ENCODE measurements around the gene DMRT3.
A peak's percentile ranks its signal among the peaks of the same experiment; 100 is the strongest.

DMRT3 gene

GRCh38 chr9:976258-976942 is at the start of gene DMRT3:
DMRT3 (plus strand) TSS chr9:976655; CDS start chr9:977002, 347 bp downstream.
- no peak for DNase-seq
- in situ Hi-C loops (cut with MboI; ENCODE audit: low pct_unique_long_range_greater_than_20kb, low sequenced_read_pairs) = no loop called here

DNA sequence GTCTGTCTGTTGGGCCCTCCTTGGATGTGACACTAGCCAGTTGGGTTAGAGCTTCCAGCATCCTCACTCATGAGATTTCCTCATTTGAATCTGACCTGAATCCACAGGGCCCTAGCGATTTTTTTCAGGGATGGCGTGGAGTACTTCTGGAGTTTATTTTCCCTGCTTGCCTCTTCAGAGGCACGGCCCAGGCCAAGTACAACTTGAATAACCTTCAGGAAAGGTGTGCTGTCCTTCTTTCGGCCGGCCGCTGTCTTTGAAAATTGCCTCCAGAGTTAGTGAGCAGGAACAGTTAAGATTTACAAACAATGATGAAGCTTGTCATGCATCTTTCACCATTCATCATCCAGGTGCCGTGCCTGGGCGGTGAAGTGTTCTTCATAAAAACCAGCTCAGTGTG is 49.5 kb upstream of the DMRT3 start:
- no peak for DNase-seq
- in situ Hi-C loops (cut with MboI; ENCODE audit: low pct_unique_long_range_greater_than_20kb, low sequenced_read_pairs) = no loop called here

DNA sequence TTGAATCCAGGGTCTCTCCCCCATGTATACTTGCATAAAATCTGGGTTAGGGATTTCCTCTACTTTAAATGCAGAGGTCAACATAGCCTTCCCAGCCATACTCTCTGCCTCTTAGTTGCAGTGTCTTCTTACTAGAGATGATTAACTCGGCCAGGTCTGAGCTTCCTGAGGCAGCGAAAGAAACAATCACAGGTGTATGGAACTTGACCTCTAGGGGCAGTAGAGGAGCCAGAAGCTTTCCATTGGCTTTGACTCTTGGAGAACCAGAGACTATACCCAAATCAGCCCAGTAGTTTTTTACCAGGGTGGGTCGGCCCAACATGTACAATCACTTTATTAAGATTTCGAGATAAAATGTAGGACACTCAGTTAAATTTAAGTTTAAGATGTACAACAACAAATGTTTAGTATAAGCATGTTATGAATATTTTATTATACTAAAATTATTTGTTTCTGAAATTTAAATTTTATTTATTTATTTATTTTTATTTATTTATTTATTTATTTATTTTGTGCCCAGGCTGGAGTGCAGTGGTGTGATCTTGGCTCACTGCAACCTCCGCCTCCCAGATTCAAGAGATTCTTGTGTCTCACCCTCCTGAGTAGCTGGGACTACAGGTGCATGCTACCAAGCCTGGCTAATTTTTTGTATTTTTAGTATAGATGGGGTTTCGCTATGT is 48.0 kb upstream of the DMRT3 start:
- in situ Hi-C loops (cut with MboI; ENCODE audit: low pct_unique_long_range_greater_than_20kb, low sequenced_read_pairs) = no loop called here
- peak; percentile 8 for DNase-seq

- in situ Hi-C loops (cut with MboI; ENCODE audit: low pct_unique_long_range_greater_than_20kb, low sequenced_read_pairs) = no loop called here
These were observed 46.7 kb upstream of the DMRT3 start for GRCh38 chr9:929719-930118.

GRCh38 chr9:933356-933755 is 43.1 kb upstream of the DMRT3 start:
- no peak for DNase-seq
- in situ Hi-C loops (cut with MboI; ENCODE audit: low pct_unique_long_range_greater_than_20kb, low sequenced_read_pairs) = no loop called here

More at GRCh38 chr9:929719-930118, 46.7 kb upstream of the DMRT3 start:
- no peak for DNase-seq

GRCh38 chr9:935348-935965 is 41.0 kb upstream of the DMRT3 start:
- in situ Hi-C loops (cut with MboI; ENCODE audit: low pct_unique_long_range_greater_than_20kb, low sequenced_read_pairs) = no loop called here
- no peak for DNase-seq

DNA sequence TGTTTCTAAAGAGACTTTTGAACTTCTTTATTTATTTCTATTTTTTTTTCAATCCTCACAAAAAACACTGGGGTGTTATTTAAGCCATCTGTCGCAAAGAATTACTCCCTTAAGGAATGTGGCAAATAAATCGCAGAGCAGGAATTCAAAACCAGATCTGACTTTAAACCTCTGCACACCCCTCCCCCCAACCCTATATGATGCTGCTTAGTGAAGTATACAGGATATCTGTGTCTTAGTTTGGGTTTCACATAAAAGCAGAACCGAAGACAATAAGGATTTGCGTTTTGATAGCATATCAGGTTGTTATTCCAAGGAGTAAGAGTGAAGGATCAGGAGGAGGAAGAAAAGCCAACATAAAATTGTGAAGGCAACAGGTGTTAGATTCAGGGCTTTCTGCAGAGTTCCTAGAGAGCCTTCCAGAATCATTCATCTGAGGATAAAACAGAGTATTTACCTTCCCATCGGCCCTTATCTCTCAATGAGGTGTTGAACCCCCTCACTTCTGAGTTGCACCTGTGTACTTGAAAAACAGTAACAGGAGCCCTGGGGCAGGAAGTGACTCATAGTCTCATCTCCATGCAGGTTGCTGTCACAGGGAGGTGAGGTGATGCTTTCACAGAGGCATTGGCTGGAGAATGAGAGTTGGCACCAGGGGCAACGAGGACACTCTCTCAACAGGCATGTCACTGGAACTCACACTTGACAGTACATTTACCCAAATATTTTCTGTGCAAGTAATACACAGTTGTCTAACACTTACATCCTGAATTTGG is 33.5 kb upstream of the DMRT3 start:
- no peak for DNase-seq
- in situ Hi-C loops (cut with MboI; ENCODE audit: low pct_unique_long_range_greater_than_20kb, low sequenced_read_pairs) = no loop called here

- in situ Hi-C loops (cut with MboI; ENCODE audit: low pct_unique_long_range_greater_than_20kb, low sequenced_read_pairs) = no loop called here
- DNase-seq = no peak
These were observed 28.5 kb upstream of the DMRT3 start for GRCh38 chr9:947985-948384.

DNA sequence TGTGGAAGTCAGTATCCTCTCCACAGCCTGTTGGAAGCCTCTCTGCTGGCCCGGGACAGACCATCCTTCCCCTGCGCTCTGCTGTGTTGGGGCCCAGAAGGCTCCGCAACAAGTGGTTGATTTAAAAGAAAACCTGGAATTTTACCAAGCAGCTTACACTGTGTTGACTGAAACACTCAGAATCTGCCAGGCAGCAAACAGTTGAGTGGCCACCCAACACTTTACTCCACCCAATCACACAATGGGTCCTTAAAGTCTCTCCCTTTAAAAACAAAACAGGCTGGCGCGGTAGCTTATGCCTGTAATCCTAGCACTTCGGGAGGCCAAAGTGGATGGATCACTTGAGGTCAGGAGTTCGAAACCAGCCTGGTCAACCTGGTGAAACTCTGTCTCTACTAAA is 28.0 kb upstream of the DMRT3 start:
- in situ Hi-C loops (cut with MboI; ENCODE audit: low pct_unique_long_range_greater_than_20kb, low sequenced_read_pairs) = no loop called here
- DNase-seq = no peak

DNA sequence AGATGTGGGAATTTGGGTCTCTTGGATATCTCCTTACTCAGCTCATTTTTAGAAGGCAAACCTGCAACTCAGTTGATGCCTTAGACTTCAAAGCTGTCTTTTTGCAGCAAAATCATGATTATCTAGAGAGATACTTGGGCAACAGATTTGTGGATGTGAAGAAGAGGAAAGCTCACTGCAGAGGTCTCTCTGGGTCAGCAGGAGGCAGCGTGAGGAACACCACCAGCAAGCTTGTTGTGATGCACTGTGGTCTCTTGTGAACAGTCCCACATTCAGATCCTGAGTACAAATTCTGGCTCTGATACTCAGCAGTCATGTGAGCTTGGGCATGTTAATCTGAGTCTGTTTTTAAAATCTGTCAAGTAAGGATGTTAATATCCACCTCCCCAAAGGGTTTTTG is 26.3 kb upstream of the DMRT3 start:
- in situ Hi-C loops (cut with MboI; ENCODE audit: low pct_unique_long_range_greater_than_20kb, low sequenced_read_pairs) = no loop called here

DNA sequence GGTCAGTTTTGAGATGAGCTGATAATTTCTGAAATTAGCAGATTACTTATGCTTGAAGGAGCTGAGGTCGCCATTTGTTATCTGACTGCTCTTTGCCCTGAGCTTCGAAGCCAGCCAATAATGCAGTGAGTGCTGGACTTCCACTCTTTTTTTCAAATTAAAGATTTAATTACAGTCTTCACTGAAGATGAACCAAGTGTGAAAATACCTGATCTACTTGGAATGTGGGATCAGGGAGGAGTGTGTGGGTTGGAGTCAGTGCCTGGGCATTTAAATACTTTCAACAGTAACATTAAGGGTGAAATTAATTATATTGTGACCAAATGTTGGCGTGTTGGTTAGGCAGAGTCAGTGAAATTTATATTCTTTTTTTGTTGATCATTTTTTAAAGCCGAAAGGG is 23.9 kb upstream of the DMRT3 start:
- DNase-seq = no peak
- in situ Hi-C loops (cut with MboI; ENCODE audit: low pct_unique_long_range_greater_than_20kb, low sequenced_read_pairs) = no loop called here

More for the DNA sequence above, 26.3 kb upstream of the DMRT3 start:
- DNase-seq = no peak

DNA sequence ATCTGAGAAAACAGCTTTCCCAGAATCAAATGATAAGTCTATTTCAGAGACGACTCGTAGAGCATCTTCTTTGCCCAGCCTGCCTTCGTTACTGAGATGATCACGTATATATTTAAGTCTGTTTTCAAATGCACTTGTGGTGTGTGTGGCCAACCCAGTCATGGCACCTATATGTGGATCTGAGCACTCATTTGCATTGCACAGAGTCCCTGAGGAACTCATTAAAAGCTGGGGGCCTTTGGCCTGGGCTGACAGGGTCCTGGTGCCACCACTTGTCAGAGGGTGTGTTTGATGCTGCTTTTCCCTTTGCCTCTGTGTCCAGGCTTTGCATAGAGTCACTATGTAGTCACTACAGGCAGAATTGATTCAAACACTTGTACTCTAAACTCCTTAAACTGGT is 17.4 kb upstream of the DMRT3 start:
- DNase-seq = no peak

DNA sequence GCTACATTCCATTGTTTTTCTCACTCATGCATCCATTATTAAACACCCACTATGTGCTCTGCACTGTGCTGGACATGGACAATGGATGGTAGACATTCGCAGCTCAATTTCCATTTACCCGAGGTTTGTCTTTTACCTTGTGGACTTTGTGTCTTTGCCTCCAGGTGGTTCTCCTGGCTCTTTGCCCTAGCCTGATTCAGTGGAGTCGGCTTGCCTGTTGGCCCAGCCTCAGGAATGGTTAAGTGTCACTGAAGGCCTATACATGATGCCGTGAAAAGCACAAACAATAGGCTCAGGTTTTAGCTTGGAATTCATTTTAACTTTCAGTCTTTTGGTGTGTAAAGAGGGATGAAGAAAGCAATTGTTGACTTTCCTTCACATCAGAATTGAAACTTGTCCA is 16.5 kb upstream of the DMRT3 start:
- no peak for DNase-seq
- in situ Hi-C loops (cut with MboI; ENCODE audit: low pct_unique_long_range_greater_than_20kb, low sequenced_read_pairs) = no loop called here

More for the DNA sequence above, 17.4 kb upstream of the DMRT3 start:
- in situ Hi-C loops (cut with MboI; ENCODE audit: low pct_unique_long_range_greater_than_20kb, low sequenced_read_pairs) = no loop called here

GRCh38 chr9:962023-962422 is 14.4 kb upstream of the DMRT3 start:
- DNase-seq = no peak
- in situ Hi-C loops (cut with MboI; ENCODE audit: low pct_unique_long_range_greater_than_20kb, low sequenced_read_pairs) = no loop called here

DNA sequence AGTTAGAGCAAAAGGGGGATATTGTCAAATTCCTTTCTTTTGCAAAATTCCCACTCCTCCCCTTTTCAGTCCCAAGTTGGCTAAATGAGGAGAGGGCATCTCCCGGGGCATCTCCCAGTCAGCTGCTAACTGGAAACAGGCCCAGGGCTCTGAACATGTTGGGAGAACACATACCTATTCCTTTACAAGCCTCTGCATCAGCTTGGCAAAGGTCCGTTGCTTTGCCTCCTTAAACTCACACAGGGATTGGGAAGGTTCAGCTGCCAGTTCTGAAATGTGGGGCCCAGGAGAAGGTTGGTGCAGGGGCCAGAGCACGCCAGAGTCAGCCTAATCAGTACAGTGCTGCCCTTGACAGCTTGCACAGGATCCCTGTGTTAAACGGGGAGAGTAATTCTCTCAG is 11.0 kb upstream of the DMRT3 start:
- in situ Hi-C loops (cut with MboI; ENCODE audit: low pct_unique_long_range_greater_than_20kb, low sequenced_read_pairs) = no loop called here
- DNase-seq = no peak

- no peak for DNase-seq
- in situ Hi-C loops (cut with MboI; ENCODE audit: low pct_unique_long_range_greater_than_20kb, low sequenced_read_pairs) = no loop called here
These were observed 9.6 kb upstream of the DMRT3 start for GRCh38 chr9:966870-967269.

- in situ Hi-C loops (cut with MboI; ENCODE audit: low pct_unique_long_range_greater_than_20kb, low sequenced_read_pairs) = no loop called here
- no peak for DNase-seq
These were observed 9.0 kb upstream of the DMRT3 start for GRCh38 chr9:967436-967835.

DNA sequence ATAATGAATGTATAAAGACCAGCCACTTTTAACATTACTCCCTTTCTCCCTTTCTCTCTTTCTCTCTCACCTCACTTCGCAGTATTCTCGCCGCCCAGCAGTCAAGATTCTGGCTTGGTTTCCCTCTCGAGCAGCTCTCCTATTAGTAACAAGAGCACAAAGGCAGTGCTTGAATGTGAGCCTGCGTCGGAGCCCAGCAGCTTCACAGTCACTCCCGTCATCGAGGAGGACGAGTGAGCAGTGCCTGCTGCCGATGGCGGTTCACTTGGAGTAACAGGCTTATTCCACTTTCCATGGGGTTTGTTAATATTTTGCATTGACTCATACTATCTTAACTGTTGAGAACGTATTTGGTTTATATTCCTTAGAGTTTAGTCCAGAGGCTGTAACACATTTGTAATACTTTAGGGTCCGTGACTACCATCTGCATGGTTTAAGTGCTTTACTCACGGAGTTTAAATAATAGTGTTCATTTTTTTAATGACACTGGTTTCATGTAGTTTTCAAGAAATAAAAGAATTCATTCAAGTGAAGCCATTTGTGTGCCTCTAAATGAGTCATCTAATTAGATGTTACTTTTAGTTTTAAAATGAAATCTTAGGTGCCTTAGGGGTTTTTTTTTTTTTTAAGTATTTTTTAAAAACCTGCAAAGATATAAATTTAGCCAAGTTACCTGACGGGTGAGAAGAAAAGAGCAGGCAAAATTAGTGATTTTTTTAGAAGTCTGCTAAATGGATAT is 8.4 kb upstream of the DMRT3 start:
- no peak for DNase-seq
- in situ Hi-C loops (cut with MboI; ENCODE audit: low pct_unique_long_range_greater_than_20kb, low sequenced_read_pairs) = no loop called here
